MCF 10A (cell line): Measurements from ENCODE around the gene SCUBE3. TPM values are rescaled to one million over a fixed set of nuclear protein-coding genes. Genes with fewer than 3 reads are reported as not detected.

Source experiments
- BruUV-seq: library from RNA; stranded (reverse); fragments of 400-500 nt; replicated peaks from 2 replicates; lab custom pipeline; 2021; lab: Mats Ljungman, UMichigan
- CTCF ChIA-PET: fragments of 300-600 bp; sonication (Branson Sonifier 250); formaldehyde crosslinking; extraction: SDS; loops from one replicate; lab custom pipeline; 2021; ENCODE audit warnings: antibody characterized with exemption, inconsistent platforms; lab: Yijun Ruan, JAX
- POLR2A ChIA-PET: fragments of 300-600, 350-650 bp; sonication (Branson Sonifier 250); formaldehyde crosslinking; extraction: SDS; loops from one replicate; lab custom pipeline; 2020; ENCODE audit warnings: antibody characterized with exemption, inconsistent platforms; lab: Yijun Ruan, JAX
- DNase-seq: peaks from one replicate; pipeline ENCODE4 v3.0.0-alpha.2; 2018; ENCODE audit not compliant: unreplicated experiment
- H3K27ac Mint-ChIP-seq: one replicate; pipeline ENCODE4 v1.8.0; 2022; ENCODE audit warnings: mild to moderate bottlenecking, low read depth, mixed read lengths; ENCODE audit not compliant: unreplicated experiment
- H3K27me3 Mint-ChIP-seq: one replicate; pipeline ENCODE4 v1.8.0; 2022; ENCODE audit warnings: mixed read lengths; ENCODE audit not compliant: insufficient read depth, unreplicated experiment
- H3K36me3 Mint-ChIP-seq: one replicate; pipeline ENCODE4 v1.8.0; 2022; ENCODE audit warnings: mild to moderate bottlenecking, moderate library complexity, mixed read lengths; ENCODE audit not compliant: insufficient read depth, unreplicated experiment
- H3K4me1 Mint-ChIP-seq: one replicate; pipeline ENCODE4 v1.8.0; 2022; ENCODE audit warnings: mixed read lengths; ENCODE audit not compliant: insufficient read depth, unreplicated experiment
- H3K4me3 Mint-ChIP-seq: one replicate; pipeline ENCODE4 v1.8.0; 2022; ENCODE audit warnings: mild to moderate bottlenecking, moderate library complexity, mixed read lengths; ENCODE audit not compliant: unreplicated experiment
- H3K9me3 Mint-ChIP-seq: one replicate; pipeline ENCODE4 v1.8.0; 2022; ENCODE audit warnings: mixed read lengths; ENCODE audit not compliant: unreplicated experiment
- intact Hi-C: fragments of 100-400 bp; cut with micrococcal nuclease; formaldehyde crosslinking; loops from 2 replicates; pipeline ENCODE4 v1.14.1; 2022
- total RNA-seq: library from RNA; stranded (reverse); gene quantifications from 2 replicates; pipeline ENCODE4 v1.2.3, GENCODE V29; 2022
- TF ChIP-seq, protein P1 (sequence below): fragments of 200-600 bp; IDR thresholded peaks from one replicate; pipeline ENCODE4 v1.8.0; 2022; ENCODE audit warnings: antibody characterized with exemption, mild to moderate bottlenecking; ENCODE audit not compliant: unreplicated experiment

SCUBE3 gene
- total RNA-seq, 1 experiment from 2014 or later: not detected

DNA sequence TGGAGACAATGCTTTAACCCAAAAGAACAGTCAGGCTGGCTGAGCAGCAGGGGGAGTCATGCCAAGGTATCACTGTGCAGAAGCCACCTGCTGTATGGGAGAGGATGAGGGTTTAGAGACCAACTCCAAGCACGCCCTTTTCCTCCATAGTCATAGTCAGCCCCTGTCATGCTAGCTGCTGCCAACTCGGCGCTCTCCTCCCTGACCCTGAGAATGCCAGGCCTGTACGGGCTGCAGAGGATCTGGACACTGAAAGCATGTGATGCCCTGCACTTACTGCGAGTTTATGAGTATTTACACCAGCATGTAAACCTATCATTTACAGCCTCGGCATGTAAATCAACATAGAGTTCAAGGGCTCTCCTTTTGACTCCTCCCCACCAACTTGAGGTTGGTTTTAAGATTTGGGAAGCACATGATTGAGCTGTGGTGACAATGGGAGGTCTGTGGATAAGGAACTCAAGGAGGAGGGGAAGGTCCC lies 11.7 kb upstream of the SCUBE3 start:
- no peak overlapping the region for H3K4me3 Mint-ChIP-seq
- peaks cover 4% of the 10 kb centered on the region for H3K4me1 Mint-ChIP-seq
- no peak for DNase-seq
- no peaks in the 10 kb centered on the region for H3K36me3 Mint-ChIP-seq
- intact Hi-C loops: no loop called here
- H3K27ac Mint-ChIP-seq: no peak overlapping the region
- TF ChIP-seq, protein P1, sequence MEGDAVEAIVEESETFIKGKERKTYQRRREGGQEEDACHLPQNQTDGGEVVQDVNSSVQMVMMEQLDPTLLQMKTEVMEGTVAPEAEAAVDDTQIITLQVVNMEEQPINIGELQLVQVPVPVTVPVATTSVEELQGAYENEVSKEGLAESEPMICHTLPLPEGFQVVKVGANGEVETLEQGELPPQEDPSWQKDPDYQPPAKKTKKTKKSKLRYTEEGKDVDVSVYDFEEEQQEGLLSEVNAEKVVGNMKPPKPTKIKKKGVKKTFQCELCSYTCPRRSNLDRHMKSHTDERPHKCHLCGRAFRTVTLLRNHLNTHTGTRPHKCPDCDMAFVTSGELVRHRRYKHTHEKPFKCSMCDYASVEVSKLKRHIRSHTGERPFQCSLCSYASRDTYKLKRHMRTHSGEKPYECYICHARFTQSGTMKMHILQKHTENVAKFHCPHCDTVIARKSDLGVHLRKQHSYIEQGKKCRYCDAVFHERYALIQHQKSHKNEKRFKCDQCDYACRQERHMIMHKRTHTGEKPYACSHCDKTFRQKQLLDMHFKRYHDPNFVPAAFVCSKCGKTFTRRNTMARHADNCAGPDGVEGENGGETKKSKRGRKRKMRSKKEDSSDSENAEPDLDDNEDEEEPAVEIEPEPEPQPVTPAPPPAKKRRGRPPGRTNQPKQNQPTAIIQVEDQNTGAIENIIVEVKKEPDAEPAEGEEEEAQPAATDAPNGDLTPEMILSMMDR: no peak
- CTCF ChIA-PET: interaction anchor here (8.5 to 14.8 kb wide), 2 partner anchors 37 to 54 kb away, joined by 91 to 171 read pairs; no protein-coding TSS in a partner anchor
- H3K9me3 Mint-ChIP-seq: no peaks in the 10 kb centered on the region
- no TSS peak for BruUV-seq
- H3K27me3 Mint-ChIP-seq: peaks cover 29% of the 10 kb centered on the region
- POLR2A ChIA-PET: interaction anchor here (1.0 kb wide), 1 partner anchor 21 kb away, joined by 3 read pairs; no protein-coding TSS in a partner anchor

DNA sequence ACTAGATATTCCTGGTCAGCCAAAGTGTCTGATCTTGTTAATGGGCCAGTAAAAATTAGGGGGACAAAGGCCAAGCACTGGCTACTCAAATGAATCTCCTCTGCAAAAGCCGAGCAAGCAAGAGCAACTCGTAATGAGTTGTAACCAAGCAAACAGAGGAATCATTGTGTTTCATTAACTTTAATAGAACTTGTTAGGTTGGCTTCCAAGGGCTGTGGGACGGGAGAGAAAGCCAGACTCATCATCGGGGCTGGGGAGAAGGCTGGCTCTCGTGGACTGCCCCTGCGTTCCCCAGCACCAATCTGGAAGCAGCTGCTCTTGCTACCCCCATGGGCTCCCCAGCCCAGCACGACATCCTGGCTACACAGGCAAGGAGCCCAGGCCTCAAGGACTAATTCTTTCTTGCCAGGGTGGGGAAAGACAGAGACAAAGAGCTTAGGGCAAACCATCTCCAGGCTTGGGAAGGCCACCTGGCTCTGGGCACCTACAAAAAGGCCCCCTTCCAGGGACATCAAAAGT lies 10.5 kb upstream of the SCUBE3 start:
- CTCF ChIA-PET: interaction anchor here (0.6 to 14.8 kb wide), 7 partner anchors 13 to 412 kb away, joined by 3 to 171 read pairs (median 11); partner anchors contain the start of gene BLTP3A

DNA sequence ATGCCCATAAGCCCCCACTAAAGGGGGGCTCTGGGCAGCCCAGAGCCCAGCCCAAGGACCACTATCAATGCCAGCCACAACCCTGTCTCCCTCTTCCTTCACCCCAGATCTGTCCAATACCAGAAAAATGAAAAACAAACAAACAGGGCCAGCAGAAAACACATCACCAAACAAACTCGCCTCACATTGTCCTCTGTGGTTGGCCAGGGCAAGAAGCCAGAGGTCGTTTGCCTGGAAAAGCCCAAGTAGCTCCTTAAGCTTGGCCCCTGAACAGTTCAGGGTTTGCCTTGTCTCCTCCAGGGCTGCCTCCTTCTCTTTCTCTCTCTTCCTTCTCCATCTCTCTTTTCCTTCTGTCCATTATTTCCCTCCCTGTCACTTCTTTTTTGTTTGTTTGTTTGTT lies 10.1 kb upstream of the SCUBE3 start:
- Mint-ChIP-seq H3K27ac (no peak overlapping the region), H3K4me1 (no peaks in the 10 kb centered on the region), H3K36me3 (no peaks in the 10 kb centered on the region), H3K4me3 (no peak overlapping the region), H3K27me3 (peaks cover 45% of the 10 kb centered on the region), H3K9me3 (no peaks in the 10 kb centered on the region)
- ChIA-PET CTCF (interaction anchor here (0.6 to 14.8 kb wide), 9 partner anchors 13 to 802 kb away, joined by 3 to 171 read pairs (median 4); no protein-coding TSS in a partner anchor), POLR2A (no interaction called here)
- DNase-seq: no peak
- intact Hi-C loops: loop anchor here (2.0 kb wide), 1 partner anchor 37 kb away; no protein-coding TSS in a partner anchor
- BruUV-seq: no TSS peak
- TF ChIP-seq, protein P1: no peak

More for the DNA sequence above, 10.5 kb upstream of the SCUBE3 start:
- POLR2A ChIA-PET: interaction anchor here (0.6 kb wide), 1 partner anchor 777 kb away, joined by 5 read pairs; no protein-coding TSS in a partner anchor
- Mint-ChIP-seq H3K27me3 (peaks cover 40% of the 10 kb centered on the region), H3K9me3 (no peaks in the 10 kb centered on the region), H3K4me1 (no peaks in the 10 kb centered on the region), H3K4me3 (no peak overlapping the region), H3K27ac (no peak overlapping the region), H3K36me3 (no peaks in the 10 kb centered on the region)
- no TSS peak for BruUV-seq
- intact Hi-C loops: no loop called here
- DNase-seq: no peak
- TF ChIP-seq, protein P1: no peak

DNA sequence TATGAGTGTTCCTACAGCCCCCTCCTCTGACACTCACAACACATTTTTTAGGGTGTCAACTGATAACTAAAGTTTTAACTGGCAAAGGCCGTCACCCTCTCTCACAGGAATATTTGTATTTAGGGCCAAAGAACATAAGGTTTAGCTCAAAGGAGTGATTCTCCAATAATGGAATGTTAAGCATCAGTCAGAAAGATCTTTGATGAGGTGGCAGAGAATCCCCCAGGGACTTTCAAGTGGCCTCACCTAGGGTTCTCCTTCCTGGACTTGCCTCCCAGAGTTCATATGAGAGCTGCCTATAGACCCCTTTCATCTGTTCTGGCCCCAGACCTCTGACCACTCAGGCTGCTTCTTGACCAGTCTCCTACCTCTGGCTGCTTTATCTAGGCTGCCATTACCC lies 7.4 kb upstream of the SCUBE3 start:
- Mint-ChIP-seq H3K36me3 (no peaks in the 10 kb centered on the region), H3K9me3 (no peaks in the 10 kb centered on the region), H3K27me3 (peaks cover 55% of the 10 kb centered on the region), H3K27ac (no peak overlapping the region), H3K4me3 (no peak overlapping the region), H3K4me1 (no peaks in the 10 kb centered on the region)
- no TSS peak for BruUV-seq
- TF ChIP-seq, protein P1: no peak
- DNase-seq: no peak
- POLR2A ChIA-PET: interaction anchor here (2.2 kb wide), 1 partner anchor 60 kb away, joined by 12 read pairs; no protein-coding TSS in a partner anchor
- CTCF ChIA-PET: interaction anchor here (0.6 to 14.8 kb wide), 23 partner anchors 9 to 1011 kb away, joined by 3 to 171 read pairs (median 5); partner anchors contain the start of genes TCP11 and ZNF76
- intact Hi-C loops: no loop called here
